ENCODE data around the gene RNF213.

GRCh38 chr17:80316431-80316830 is 55.8 kb downstream of the RNF213 start:
- TF ChIP-seq, protein P1, sequence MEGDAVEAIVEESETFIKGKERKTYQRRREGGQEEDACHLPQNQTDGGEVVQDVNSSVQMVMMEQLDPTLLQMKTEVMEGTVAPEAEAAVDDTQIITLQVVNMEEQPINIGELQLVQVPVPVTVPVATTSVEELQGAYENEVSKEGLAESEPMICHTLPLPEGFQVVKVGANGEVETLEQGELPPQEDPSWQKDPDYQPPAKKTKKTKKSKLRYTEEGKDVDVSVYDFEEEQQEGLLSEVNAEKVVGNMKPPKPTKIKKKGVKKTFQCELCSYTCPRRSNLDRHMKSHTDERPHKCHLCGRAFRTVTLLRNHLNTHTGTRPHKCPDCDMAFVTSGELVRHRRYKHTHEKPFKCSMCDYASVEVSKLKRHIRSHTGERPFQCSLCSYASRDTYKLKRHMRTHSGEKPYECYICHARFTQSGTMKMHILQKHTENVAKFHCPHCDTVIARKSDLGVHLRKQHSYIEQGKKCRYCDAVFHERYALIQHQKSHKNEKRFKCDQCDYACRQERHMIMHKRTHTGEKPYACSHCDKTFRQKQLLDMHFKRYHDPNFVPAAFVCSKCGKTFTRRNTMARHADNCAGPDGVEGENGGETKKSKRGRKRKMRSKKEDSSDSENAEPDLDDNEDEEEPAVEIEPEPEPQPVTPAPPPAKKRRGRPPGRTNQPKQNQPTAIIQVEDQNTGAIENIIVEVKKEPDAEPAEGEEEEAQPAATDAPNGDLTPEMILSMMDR (IDR thresholded peaks at IDR 0.05; ENCODE audit: insufficient read depth, low read depth, low read length), result no peak
- no peak for TF ChIP-seq EZH2 (IDR thresholded peaks at IDR 0.05; ENCODE audit: insufficient read depth, low read length)
